Neural cell (in vitro differentiated cells): ENCODE data around the gene MIPOL1.

ENCODE experiments used
- CTCF ChIP-seq: fragments of 450-650 bp; IDR thresholded peaks from 2 replicates; pipeline ENCODE4 v1.5.1; 2014; ENCODE audit warnings: antibody characterized with exemption, mild to moderate bottlenecking, moderate library complexity; ENCODE audit not compliant: poor library complexity, severe bottlenecking
- EP300 ChIP-seq: fragments of 450-650 bp; conservative IDR thresholded peaks from 2 replicates; pipeline ENCODE4 v1.6.1; 2014; ENCODE audit warnings: antibody characterized with exemption, mild to moderate bottlenecking, moderate library complexity; ENCODE audit not compliant: poor library complexity, severe bottlenecking
- POLR2AphosphoS5 ChIP-seq: IDR thresholded peaks from 2 replicates; pipeline ENCODE4 v1.6.1; 2012
- RAD21 ChIP-seq: fragments of 450-650 bp; conservative IDR thresholded peaks from 2 replicates; pipeline ENCODE4 v1.6.1; 2014; ENCODE audit warnings: antibody characterized with exemption, mild to moderate bottlenecking, moderate library complexity
- REST ChIP-seq: IDR thresholded peaks from 2 replicates; pipeline ENCODE4 v1.6.1; 2012; ENCODE audit warnings: borderline replicate concordance
- SMC3 ChIP-seq: fragments of 450-650 bp; conservative IDR thresholded peaks from 2 replicates; pipeline ENCODE4 v1.6.1; 2014; ENCODE audit warnings: antibody characterized with exemption, mild to moderate bottlenecking, moderate library complexity; ENCODE audit not compliant: poor library complexity

GRCh38 chr14:37420622-37421021 lies 222.9 kb downstream of the MIPOL1 start:
- TF ChIP-seq REST (no peak), CTCF (no peak), POLR2AphosphoS5 (no peak), RAD21 (no peak), EP300 (no peak), SMC3 (no peak)
